Erythroblast (primary cell): ENCODE measurements around the gene TCAF1.

ENCODE experiments used
- GATA1 ChIP-seq: IDR thresholded peaks from 2 replicates; pipeline ENCODE4 v1.6.1; 2011; ENCODE audit warnings: low read depth, mild to moderate bottlenecking, control low read depth, low read length, moderate library complexity
- POLR2A ChIP-seq: IDR thresholded peaks from 2 replicates; pipeline ENCODE4 v1.6.1; 2011; ENCODE audit warnings: mild to moderate bottlenecking, low read length

DNA sequence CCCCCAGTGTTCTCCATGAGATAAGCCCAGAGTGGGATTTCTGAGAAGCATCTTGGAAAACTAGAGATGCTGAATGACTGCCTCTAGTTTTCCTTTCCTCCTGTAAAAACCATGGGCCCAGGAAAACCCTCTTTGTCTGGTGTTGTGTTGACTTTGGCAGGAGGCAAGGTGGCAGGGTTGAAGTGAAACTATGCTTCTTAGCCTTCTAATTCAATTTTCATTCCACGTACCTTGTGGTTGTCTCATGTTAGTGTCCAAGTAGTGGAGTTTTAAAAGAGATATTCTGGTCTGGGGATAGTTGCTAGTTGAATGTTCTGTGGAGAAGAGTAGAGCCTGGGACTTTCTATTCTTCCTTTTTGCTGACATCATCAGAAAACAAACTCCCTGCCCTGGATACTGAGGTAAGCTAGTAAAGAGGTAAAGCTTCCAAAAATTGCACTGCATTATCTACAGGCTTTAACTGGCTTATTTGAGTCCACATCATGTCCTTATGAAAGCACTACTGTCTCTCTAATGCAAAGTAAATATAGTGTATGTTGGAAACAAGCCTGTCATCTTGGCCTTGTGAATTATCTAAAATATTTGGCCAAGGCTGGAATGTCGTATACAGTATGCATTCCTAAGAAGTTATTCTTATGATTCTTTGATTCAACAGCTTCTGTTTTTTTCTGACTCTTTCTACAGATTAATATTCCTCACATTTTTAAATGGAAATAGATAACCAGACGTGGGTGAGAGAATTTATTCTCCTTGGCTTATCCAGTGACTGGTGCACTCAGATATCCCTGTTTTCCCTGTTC lies 32.8 kb upstream of the TCAF1 start, which contains the start of gene OR2F2:
- no peak for TF ChIP-seq POLR2A
- TF ChIP-seq GATA1, result no peak
